Measurements from ENCODE around the gene FXYD3.
"Not testable (repeated sequence)": the region's sequence is repeated elsewhere in the genome, so short reads cannot be mapped to it uniquely, and the experiment has no call there.

Gene FXYD3

DNA sequence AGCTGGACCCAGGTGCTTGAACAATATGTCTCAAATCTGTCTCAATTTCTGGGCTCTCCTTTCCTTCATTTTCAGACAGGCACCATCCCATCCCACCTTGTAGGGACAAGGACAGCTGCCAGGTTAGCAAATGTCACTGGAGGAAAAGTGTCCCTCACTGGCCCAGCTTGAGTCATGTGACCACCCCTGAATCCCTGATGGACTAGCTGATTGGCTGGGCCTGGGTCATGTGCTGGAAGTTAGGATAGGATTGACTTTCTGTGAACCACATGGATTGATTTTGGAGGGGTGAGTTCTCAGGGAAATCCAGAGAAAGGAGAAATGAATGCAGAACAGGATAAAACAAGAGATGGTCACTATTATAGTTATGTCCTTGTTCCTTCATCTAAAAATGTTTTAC lies 28.2 kb upstream of the FXYD3 start:
- DNase-seq: no peak

DNA sequence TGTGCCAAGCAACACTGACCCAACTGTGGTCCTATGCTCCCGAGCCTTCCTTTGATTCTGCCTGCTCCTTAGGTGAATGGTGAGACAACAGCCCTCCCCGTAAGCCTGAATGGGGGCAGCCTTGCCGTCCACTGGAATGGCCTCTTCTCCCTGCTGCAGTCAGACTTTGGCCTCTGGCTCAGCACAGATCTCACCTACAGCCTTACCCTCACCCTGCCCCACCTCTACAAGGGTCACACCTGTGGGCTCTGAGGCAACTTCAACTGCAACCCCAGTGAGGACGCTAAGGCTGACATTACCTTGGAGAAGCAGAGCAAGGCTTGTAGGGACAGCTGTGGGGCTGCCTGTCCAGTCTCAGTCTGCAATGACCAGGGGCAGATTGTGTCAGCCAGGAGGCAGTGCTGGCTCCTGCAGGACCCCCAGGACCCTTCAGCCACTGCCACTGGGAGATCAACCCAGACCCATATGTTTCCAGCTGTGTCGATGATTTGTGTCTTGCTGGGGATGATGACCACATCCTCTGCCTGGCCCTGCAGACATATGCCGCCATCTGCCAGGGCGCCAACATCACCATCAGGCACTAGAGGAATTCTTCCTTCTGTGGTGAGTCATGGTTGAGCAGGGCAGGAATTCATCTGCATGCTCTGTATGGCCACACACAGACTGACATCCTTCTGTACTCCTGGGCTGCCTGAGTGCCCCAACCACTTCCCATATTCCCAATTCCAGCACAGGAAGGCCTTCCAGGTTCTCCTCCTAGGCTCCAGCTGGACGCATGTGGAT lies 27.3 kb upstream of the FXYD3 start:
- DNase-seq: no peak

DNA sequence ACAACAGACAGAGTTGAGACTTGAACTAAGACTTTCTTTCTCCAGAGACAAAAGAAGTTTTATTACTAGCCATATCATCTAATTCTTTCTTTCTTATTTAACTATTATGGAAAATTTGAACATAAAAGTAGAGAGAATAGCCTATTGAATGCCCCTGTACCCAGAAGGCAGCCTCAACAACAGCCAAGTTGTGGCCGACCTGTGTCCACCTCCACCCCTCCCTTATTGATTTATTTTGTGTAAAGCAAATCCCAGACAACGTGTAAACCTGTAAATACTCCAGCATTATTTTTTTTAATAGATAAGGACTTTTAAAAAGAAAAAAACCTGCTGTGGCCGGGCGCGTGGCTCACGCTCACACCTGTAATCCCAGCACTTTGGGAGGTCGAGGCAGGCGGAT lies 26.1 kb upstream of the FXYD3 start:
- no peak for DNase-seq

DNA sequence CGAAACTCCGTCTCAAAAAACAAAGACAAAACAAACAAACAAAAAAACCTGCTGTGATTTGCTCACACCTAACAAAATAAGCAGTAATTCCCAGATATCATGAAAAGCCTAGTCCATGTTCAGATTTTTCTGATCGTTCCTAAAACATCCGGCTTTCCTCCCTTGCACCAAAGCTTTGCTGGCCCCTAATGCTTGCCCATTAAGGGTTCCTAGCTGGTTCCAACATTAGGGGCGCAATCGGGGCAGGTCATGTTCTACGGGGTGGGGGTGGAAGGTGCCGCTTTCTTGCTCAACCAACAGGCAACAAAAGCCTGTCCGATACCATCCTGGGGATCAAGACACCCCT lies 25.5 kb upstream of the FXYD3 start:
- no peak for DNase-seq

DNA sequence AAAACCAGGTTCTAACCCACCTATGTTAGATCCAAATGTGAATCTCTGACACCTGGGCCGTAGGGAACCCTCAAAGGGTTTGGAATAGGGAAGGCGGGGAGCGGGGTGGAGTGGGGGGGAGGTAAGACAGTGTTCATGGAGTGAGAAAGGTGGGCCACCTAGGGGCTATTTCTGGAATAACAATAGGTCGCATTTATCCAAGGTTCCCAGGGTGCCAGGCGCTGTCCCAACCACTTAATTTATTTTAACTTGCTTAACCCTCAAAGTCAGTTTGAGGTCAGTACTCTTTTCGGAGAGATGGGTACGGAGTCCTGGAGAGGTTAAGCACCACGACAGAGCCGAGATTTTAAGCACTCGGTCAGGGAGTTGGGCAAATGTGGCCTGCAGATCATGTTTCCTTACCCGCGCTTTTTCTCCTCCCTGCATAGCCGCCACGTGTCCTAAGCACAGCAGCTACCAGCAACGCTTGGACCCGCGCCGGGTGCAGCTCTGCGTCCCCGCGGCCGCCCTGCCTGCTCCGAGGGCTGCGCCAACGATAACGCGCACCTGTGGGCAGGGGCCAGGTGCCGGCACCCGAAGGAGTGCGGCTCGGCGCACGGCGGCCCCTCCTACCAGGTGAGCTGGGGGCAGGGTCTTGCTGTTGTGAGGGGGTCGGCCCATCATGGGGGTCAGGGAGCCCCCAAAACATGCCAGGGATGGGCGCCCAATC lies 25.0 kb upstream of the FXYD3 start:
- no peak for DNase-seq

DNA sequence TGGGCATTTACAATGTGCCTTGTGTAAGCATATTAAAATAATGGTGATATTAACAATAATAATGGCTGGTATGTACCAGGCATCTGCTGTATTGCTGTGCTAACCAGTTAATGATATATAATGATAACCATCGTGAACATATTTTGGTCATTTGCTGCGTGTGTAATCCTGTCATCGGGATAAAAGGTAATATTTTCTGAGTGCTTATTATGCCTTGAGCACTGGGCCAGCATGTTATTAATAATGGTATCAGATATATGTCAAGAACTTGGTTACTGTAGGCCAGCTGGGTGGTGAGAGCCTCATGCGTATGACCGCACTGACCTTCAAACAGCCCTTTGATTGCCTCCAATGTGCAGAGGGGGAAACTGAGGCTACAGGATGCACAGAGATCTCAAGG lies 22.2 kb upstream of the FXYD3 start:
- DNase-seq: no peak

DNA sequence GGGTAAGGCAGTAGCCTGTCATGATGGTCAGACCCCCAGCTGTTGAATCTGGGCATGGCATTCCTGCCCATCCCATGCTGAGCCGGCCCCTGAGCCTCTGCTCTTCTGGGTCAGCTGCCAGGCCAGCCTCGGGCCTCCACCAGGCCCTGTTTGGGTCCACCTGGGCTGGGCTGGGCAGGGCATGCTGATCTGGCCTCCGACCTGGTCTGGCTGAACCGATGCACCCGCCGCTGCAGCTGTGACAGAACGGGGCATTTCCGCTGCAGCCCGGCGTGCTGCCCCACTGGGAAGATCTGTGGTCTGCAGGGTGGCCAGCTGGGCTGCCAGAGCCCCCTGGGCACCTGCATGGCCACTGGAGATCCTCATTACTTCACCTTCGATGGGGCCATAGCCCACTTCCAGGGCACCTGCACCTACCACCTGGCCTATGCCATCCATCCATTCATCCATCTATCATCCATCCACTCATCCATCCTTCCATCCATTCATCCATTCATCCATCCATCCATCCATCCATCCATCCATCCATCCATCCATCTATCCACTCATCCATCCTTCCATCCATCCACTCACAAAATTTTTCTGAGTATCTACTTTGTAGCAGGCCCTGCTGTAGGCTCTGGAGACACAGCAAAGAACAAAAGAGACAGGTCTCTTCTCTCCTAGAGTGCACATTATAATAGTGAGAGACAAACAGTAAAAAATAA lies 21.5 kb upstream of the FXYD3 start:
- no peak for DNase-seq

DNA sequence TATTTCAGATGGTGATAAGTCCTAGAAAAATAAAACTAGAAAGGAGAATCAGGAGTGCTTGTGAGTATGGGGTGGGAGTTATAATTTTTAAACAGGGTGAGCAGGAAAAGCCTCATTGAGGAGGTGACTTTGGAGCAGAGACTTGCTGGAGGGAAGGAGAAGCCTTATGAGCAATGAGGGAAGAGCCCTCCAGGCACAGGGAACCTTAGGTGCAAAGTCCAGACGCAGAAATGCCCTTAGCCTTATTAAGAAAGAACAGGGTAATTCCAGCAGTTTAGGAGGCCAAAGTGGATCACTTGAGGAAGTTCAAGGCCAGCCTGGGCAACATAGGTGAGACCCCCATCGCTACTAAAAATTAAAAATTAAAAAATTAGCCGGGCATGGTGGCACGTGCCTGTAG lies 21.0 kb upstream of the FXYD3 start:
- DNase-seq: no peak

DNA sequence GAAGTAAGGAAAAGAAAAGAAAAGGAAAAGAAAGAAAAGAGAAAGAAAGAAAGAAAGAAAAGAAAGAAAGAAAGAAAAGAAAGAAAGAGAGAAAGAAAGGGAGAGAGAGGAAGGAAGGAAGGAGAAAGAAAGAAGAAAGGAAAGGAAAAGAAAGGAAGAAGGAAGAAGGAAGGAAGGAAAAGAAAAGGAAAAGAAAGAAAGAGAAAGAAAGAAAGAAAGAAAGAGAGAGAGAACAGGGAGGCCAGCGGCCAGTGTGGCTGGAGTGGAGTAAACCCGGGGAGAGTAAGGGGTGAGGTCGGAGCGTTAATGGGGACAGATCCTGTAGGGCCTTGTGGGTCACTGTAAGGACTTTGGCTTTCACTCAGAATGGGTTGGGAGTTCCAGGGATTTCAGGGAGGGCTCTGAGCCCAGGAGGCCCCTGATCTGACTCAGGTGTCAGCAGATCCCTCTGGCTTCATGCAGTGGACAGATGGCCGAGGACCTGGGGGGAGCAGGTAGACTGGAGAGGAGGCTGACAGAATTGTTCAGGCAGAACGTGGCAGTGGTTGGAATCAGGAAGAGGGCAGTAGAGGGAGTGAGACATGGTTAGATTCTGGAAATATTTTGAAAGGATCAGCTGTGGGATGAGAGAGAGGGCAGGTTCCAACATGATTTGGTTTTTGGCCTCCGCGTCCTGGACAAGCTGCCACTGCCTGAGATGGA lies 19.8 kb upstream of the FXYD3 start:
- no peak for DNase-seq

DNA sequence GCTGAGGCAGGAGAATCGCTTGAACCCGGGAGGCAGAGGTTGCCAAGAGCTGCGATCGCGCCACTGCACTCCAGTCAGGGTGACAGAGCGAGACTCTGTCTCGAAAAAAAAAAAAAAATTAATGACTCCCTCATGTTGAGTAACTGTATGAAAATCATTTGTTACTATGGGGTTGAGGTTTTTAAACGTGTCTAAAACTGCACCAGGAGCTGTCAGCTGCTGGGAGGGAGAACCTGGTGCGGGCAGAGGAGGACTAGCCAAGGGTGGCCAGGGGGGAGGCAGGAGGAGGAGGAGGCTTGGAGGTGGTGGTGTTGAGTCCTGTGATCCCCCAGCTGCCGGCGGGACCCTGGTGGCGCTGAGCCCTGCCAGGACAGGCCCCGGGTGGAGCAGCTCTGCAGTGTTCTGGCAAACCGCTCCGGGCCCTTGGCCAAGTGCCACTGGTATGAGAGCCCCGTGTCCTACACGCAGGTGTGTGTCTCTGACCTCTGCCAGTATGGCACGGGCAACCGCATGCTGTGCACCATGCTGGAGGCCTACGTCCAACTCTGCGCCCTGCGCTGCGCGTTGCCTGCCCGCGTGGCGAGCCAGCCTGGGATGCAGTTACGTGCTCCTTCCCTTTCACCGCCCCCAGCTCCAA lies 17.1 kb upstream of the FXYD3 start:
- no peak for DNase-seq

DNA sequence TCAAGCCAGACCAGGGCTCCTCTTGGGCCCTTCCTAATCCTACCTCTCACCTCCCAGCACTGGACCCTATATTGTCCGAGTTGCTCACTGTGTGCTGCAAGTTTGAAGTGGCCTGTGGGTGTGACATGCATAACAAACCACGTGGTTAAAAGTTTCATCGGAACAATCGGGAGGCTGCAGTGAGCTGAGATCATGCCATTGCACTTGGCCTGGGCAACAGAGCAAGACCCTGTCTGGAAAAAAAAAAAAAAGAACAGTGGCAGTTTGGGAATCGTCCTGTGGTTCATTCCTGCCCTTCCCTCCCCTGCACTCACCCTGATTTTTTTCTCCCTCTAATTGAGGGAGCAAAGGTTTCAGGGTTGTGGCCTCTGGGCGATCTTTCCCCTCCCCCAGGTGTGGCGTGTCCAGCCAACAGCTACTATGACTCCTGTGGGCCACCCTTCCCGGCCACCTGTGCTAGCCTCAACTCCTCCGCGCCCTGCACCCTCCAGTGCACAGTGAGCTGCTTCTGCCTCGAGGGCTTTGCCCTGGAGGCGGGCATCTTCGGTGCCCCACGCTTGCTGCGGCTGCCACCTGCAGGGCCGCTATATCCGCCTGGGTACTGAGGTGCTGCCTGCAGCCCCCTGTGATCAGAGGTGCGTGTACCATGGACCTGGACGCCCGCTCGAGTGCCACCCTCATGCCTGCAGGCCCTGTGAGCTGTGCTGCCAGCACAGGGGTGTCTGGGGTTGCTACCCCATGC lies 16.3 kb upstream of the FXYD3 start:
- DNase-seq: no peak

DNA sequence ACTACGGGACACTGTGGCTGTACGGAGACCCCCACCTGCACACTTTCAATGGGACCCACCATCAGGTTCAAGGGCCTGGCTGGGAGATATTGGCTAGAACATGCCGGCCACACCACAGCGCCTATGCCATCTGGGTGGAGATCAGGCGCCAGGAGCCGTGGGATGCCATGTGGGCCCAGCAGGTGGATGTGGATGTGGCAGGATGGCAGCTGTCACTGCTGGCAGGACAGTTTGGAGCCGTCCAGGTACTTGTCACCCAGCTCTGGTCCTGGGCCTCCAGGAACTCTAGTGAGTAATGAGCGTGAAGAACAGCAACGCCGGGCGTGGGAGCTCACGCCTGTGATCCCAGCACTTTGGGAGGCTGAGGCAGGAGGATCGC lies 15.7 kb upstream of the FXYD3 start:
- no peak for DNase-seq

DNA sequence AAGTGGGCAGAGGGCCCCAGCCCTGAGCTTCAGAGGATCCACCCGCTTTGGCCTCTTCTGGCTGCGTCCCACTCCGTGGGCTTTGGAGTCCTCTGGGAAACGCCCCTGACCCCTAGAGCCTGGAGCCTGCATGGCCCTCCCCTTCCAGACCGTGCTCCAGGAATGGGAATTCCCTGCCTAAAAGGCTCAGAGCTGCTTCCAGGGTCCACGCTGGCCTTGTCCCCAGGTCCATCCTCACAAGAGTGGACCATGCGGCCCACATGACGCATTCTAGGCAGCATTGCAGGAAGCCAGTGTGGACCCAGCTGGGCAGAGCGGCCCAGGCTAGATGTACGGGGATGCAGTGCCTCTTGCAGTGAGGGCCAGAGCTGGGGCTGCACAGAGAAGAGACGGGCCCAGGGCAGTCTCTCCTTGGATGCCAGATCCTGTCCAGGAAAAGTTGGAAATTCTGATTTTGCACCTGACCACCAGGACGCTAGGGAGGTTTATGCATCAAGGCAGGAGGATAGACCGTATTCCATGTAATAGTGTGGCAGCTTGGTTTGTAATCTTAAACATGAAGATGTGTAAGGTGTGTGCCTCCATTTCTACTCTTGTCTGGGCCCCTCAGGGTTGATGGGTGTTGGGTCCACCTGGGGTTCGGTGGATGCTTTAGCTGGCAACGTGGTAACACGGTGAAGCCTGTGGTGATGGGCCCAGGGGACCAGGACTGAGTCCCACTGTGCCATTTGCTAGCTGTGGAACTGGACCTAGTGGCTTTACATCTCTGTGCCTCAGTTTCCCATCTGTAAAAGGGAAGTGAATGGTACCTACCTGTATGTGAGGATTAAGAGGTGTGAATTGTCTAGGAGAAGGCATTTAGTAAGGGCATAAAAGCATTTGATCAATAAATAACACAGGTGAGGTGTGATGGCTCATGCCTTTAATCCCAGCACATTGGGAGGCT lies 14.8 kb upstream of the FXYD3 start:
- DNase-seq: no peak

DNA sequence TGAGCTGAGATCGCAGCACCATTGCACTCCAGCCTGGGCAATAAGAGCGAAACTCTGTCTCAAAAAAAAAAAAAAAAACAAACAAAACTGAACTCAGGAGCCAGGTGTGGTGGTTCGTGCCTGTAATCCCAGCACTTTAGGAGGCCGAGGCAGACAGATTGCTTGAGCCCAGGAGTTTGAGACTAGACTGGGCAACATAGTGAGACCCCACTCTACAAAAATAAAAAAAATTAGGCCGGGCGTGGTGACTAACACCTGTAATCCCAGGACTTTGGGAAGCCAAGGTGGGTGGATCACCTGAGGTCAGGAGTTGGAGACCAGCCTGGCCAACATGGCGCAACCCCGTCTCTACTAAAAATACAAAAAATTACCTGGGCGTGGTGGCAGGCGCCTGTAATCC lies 13.7 kb upstream of the FXYD3 start:
- not testable (repeated sequence) for DNase-seq

DNA sequence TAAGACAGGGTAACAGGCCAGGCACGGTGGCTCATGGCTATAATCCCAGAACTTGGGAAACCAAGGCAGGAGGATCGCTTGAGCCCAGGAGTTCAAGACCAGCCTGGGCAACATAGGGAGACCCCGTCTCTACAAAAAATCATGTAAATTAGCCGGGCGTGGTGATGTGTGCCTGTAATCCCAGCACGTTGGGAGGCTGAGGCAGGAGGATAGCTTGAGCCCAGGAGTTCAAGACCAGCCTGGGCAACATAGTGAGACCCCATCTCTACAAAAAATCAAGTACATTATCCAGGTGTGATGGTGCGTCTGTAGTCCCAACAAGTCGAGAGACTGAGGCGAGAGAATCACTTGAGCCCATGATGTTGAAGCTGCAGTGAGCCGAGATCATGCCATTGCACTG lies 12.0 kb upstream of the FXYD3 start:
- not testable (repeated sequence) for DNase-seq

DNA sequence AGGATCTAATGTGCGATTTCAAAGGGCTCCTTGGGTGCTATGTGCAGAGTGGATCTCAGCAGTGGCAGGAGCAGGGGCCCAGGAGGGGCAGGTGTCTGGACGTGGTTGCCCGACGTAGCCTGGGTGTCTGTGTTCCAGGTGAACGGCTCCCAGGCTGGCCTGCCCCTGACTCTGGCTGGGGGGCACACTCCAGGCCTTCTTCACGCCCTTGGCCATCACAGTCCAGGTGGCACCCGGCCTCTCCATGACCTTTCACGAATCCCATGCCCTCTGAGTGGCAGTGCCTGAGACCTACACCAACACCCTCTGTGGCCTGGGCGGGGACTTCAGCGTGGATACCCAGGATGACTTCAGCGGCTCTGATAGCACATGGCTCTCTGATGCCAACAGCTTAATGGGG lies 11.3 kb upstream of the FXYD3 start:
- no peak for DNase-seq

DNA sequence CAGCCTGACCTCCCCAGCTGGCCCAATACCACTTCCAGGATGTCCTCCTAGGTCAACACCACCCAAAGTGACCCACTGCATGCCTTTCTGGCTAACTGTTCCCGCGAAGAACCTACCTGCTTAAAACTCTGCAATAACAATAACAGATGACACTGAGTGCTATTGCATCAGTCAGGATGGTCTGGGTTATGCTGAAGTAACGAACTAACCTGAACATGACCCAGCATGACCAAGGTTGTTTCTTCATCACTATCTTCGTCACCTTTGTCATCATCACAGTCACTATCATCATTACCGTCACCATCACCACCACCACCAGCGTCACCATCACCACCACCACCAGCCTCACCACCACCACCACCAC lies 10.6 kb upstream of the FXYD3 start:
- no peak for DNase-seq

DNA sequence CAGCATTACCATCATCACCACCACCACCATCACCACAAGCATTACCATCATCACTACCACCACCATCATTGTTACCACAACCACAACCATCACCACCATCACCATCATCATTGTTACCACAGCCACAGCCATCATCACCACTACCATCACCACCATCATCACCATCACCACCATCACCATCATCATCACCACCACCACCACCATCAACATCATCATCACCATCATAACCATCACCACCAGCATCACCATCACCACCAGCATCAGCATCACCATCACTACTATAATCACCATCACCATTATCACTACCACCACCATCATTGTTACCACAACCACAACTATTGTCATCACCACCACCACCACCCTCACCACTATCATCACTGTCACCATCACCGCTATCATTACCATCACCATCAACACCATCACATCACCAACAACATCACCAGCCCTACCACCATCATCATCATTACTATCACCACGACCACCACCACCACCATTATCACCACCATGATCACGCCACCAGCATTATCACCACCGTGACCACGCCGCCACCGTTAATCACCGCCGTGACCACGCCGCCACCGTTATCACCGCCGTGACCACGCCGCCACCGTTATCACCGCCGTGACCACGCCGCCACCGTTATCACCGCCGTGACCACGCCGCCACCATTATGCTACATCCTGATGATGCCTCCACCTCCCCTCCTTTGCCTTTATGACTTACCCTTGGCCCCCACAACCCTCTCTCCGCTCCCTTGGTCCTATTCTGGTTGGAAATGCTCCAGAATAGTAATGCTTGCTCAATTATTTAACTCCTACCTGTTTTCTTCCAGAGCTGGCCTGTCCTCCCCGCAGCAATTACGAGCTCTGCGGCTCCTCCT lies 10.0 kb upstream of the FXYD3 start:
- no peak for DNase-seq

DNA sequence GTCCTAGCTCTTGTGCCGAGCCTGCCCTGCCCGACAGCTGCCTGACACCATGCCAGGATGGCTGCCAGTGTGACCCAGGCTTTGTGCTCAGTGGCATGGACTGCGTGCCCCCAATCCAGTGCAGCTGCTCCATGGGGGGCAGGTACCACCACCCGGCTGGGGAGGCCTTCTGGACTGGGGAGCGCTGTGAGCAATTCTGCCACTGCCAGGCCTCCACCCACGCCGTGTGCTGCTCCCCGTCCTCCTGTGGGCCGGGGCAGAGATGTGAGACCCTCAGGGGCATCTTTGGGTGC lies 9.4 kb upstream of the FXYD3 start:
- no peak for DNase-seq

DNA sequence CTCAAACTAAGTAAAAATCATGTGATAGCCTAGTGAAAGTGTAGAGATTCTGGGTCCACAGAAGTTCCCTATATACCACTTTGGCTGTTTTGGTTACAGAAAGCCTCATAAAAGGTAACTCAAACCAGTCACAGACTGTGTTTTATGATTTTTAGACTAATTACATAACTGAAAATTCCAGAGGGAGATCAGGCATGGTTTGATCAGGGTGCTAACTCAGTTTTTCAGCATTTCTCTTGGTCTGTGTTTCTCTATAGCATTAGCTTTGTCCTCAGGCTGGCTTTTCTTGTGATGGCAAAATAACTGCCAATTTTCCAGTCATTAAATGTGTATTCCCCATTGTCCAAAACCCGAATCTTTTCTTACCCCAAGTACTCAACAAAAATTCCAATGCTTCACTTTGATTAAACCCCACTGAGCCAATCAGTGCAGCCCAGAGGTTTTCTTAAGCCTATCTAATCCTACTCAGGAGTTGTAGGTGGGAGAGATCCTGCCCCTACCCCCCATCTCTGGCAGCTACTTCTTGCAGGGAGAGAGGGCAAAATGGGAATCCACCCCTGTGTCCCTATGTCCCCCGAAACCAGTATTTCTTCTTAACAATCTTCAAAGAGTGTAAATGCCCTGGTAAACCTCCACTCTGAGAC lies 8.6 kb upstream of the FXYD3 start:
- no peak for DNase-seq
